Gastroesophageal sphincter (tissue), 3 donors: ENCODE results near the gene CEP72.

Source experiments
- CTCF ChIP-seq, 4 experiments: fragments of 200-600 bp in 2 of 4; fragments of 450-650 bp in 2 of 4; sonication (generic) in 1 of 4; IDR thresholded peaks; one replicate each; pipeline ENCODE4 v1.5.1; 2017 to 2019; ENCODE audit warnings: antibody characterized with exemption in 4 of 4, mild to moderate bottlenecking in 2 of 4, moderate library complexity in 2 of 4
- POLR2A ChIP-seq, 2 donors: fragments of 450-650 bp; IDR thresholded peaks; one replicate each; pipeline ENCODE4 v1.6.1; 2017; ENCODE audit warnings: antibody characterized with exemption in 2 of 2, mild to moderate bottlenecking in 2 of 2, moderate library complexity in 1 of 2
- POLR2AphosphoS5 ChIP-seq: sonication (generic); formaldehyde crosslinking; IDR thresholded peaks from one replicate; pipeline ENCODE4 v1.6.1; 2017; ENCODE audit warnings: antibody characterized with exemption

GRCh38 chr5:601771-602465 lies 10.2 kb upstream of the CEP72 start:
- TF ChIP-seq CTCF (IDR thresholded peaks at IDR 0.05) (no peak), POLR2A (IDR thresholded peaks at IDR 0.05) (no peak), POLR2AphosphoS5 (no peak)
